H1 (cell line): ENCODE data around the gene RBM24. TPM values are rescaled to one million over a fixed set of nuclear protein-coding genes. Genes with fewer than 3 reads are reported as not detected.

Experiments
- CTCF ChIA-PET: fragments of 300-600 bp; sonication (Branson Sonifier 250); formaldehyde crosslinking; loops from one replicate; lab custom pipeline; 2021; ENCODE audit not compliant: partially characterized antibody; lab: Charles Lee
- POLR2A ChIA-PET: fragments of 300-600 bp; sonication (Branson Sonifier 250); formaldehyde crosslinking; loops from one replicate; lab custom pipeline; 2021; ENCODE audit warnings: inconsistent platforms; ENCODE audit not compliant: partially characterized antibody; lab: Charles Lee
- DNase-seq, 2 experiments: peaks; one replicate each; pipeline versions ENCODE4 v3.0.0 to v3.0.0-alpha.2; 2010 to 2022; ENCODE audit warnings: low spot score in 2 of 2, low read depth in 1 of 2, mixed read lengths in 1 of 2
- FAIRE-seq: peaks from 2 replicates; lab custom pipeline; 2011; peaks lifted over from hg19 to GRCh38; lab: Jason Lieb, UNC
- H2AFZ ChIP-seq: 2 replicates; pipeline ENCODE4 v1.8.1; 2012; ENCODE audit warnings: low read length, inconsistent platforms
- H2AK5ac ChIP-seq: 2 replicates; pipeline ENCODE4 v1.6.1; 2013; ENCODE audit warnings: low read depth, low read length
- H2BK120ac ChIP-seq: replicated peaks from 2 replicates; pipeline ENCODE3; 2013; ENCODE audit warnings: low read depth, low read length, inconsistent platforms
- H2BK12ac ChIP-seq: 2 replicates; pipeline ENCODE4 v1.6.1; 2013; ENCODE audit warnings: low read depth, low read length
- H2BK15ac ChIP-seq: 2 replicates; pipeline ENCODE4 v1.6.1; 2013; ENCODE audit warnings: low read length
- H2BK20ac ChIP-seq: 2 replicates; pipeline ENCODE4 v1.6.1; 2013; ENCODE audit warnings: low read length
- H2BK5ac ChIP-seq: 2 replicates; pipeline ENCODE4 v1.6.1; 2013; ENCODE audit warnings: low read depth, low read length
- H3K14ac ChIP-seq: 2 replicates; pipeline ENCODE4 v1.6.1; 2013; ENCODE audit warnings: inconsistent platforms; ENCODE audit not compliant: insufficient read length
- H3K18ac ChIP-seq: 2 replicates; pipeline ENCODE4 v1.6.1; 2013; ENCODE audit warnings: low read length; ENCODE audit errors: extremely low read depth
- H3K23ac ChIP-seq: 2 replicates; pipeline ENCODE4 v1.6.1; 2013; ENCODE audit warnings: inconsistent platforms; ENCODE audit not compliant: insufficient read length
- H3K23me2 ChIP-seq: 2 replicates; pipeline ENCODE4 v1.6.1; 2013; ENCODE audit warnings: low read depth, low read length
- H3K27ac ChIP-seq: 2 replicates; pipeline ENCODE4 v1.6.1; 2011; ENCODE audit warnings: low read depth, low read length, inconsistent platforms
- H3K27me3 ChIP-seq, 4 experiments: replicated peaks in 1 of 4; 1 replicate in 1 of 4; 2 replicates in 3 of 4; pipeline versions ENCODE4 v1.6.1 to v1.8.1; 2011 to 2013; ENCODE audit warnings: low read length in 3 of 4, mild to moderate bottlenecking in 3 of 4, inconsistent platforms in 2 of 4, mixed read lengths in 2 of 4, moderate library complexity in 1 of 4; ENCODE audit not compliant: control insufficient read depth in 3 of 4, insufficient read depth in 3 of 4; ENCODE audit errors: extremely low read depth in 1 of 4
- H3K36me3 ChIP-seq, 4 experiments: 2 replicates each; pipeline versions ENCODE4 v1.6.1 to v1.8.1; 2011 to 2013; ENCODE audit warnings: mild to moderate bottlenecking in 4 of 4, low read length in 3 of 4, moderate library complexity in 2 of 4, control low read depth in 1 of 4, inconsistent platforms in 1 of 4; ENCODE audit not compliant: insufficient read depth in 4 of 4, control insufficient read depth in 2 of 4
- H3K4ac ChIP-seq: replicated peaks from 2 replicates; pipeline ENCODE3; 2013; ENCODE audit warnings: low read length, low read depth, mixed read lengths, inconsistent platforms; ENCODE audit not compliant: insufficient read length
- H3K4me1 ChIP-seq, 4 experiments: replicated peaks in 1 of 4; 1 replicate in 1 of 4; 2 replicates in 3 of 4; pipeline versions ENCODE4 v1.6.1 to v1.8.1; 2011 to 2013; ENCODE audit warnings: low read length in 3 of 4, inconsistent platforms in 2 of 4, mixed read lengths in 1 of 4; ENCODE audit not compliant: insufficient read depth in 4 of 4, control insufficient read depth in 3 of 4
- H3K4me2 ChIP-seq, 2 experiments: 2 replicates each; pipeline versions ENCODE4 v1.6.1 to v1.8.1; 2011 to 2013; ENCODE audit warnings: low read depth in 2 of 2, low read length in 2 of 2, control low read depth in 1 of 2, inconsistent platforms in 1 of 2, mild to moderate bottlenecking in 1 of 2; ENCODE audit not compliant: insufficient read depth in 1 of 2
- H3K4me3 ChIP-seq, 4 experiments: fragments of 200-600, 300-600 bp in 1 of 4; sonication (generic), shearing (Covaris generic), sonication (Bioruptor Twin) in 1 of 4; 2 replicates each; pipeline versions ENCODE4 v1.5.1 to v1.8.1; 2011 to 2016; ENCODE audit warnings: low read length in 4 of 4, low read depth in 3 of 4, control low read depth in 2 of 4, inconsistent platforms in 2 of 4, mild to moderate bottlenecking in 2 of 4, mixed read lengths in 1 of 4, moderate library complexity in 1 of 4; ENCODE audit not compliant: insufficient read depth in 2 of 4; ENCODE audit errors: extremely low read depth in 1 of 4
- H3K56ac ChIP-seq: replicated peaks from 2 replicates; pipeline ENCODE3; 2013; ENCODE audit warnings: low read depth, mild to moderate bottlenecking, mixed read lengths, low read length, inconsistent platforms; ENCODE audit not compliant: insufficient read length
- H3K79me1 ChIP-seq: 2 replicates; pipeline ENCODE4 v1.6.1; 2013; ENCODE audit warnings: low read depth, low read length, control low read depth
- H3K79me2 ChIP-seq, 2 experiments: 2 replicates each; pipeline versions ENCODE4 v1.6.1 to v1.8.1; 2012 to 2013; ENCODE audit warnings: low read length in 2 of 2, mild to moderate bottlenecking in 2 of 2, inconsistent platforms in 1 of 2; ENCODE audit not compliant: insufficient read depth in 2 of 2, control insufficient read depth in 1 of 2
- H3K9ac ChIP-seq, 4 experiments: replicated peaks in 1 of 4; 1 replicate in 1 of 4; 2 replicates in 3 of 4; pipeline versions ENCODE4 v1.6.1 to v1.8.1; 2011 to 2013; ENCODE audit warnings: low read depth in 3 of 4, low read length in 3 of 4, control low read depth in 2 of 4, mild to moderate bottlenecking in 2 of 4, moderate library complexity in 2 of 4, inconsistent platforms in 1 of 4; ENCODE audit errors: extremely low read depth in 1 of 4
- H3K9me3 ChIP-seq, 2 experiments: 2 replicates each; pipeline versions ENCODE4 v1.6.1 to v1.8.1; 2012 to 2013; ENCODE audit warnings: mild to moderate bottlenecking in 2 of 2, moderate library complexity in 2 of 2, control low read depth in 1 of 2, inconsistent platforms in 1 of 2, low read depth in 1 of 2, low read length in 1 of 2, mixed read lengths in 1 of 2; ENCODE audit not compliant: insufficient read depth in 2 of 2
- H4K20me1 ChIP-seq, 2 experiments: replicated peaks in 1 of 2; 2 replicates each; pipeline versions ENCODE3 to v1.8.1; 2011 to 2013; ENCODE audit warnings: inconsistent platforms in 2 of 2, low read length in 2 of 2, mild to moderate bottlenecking in 1 of 2; ENCODE audit not compliant: insufficient read depth in 2 of 2, control insufficient read depth in 1 of 2
- H4K5ac ChIP-seq: 2 replicates; pipeline ENCODE4 v1.6.1; 2013; ENCODE audit warnings: low read length, low read depth, mixed read lengths, inconsistent platforms; ENCODE audit not compliant: insufficient read length
- H4K8ac ChIP-seq: 2 replicates; pipeline ENCODE4 v1.8.0; 2013; ENCODE audit warnings: mild to moderate bottlenecking, moderate library complexity, low read length, inconsistent platforms; ENCODE audit not compliant: insufficient read depth; ENCODE audit errors: extremely low read depth
- H4K91ac ChIP-seq: replicated peaks from 2 replicates; pipeline ENCODE3; 2013; ENCODE audit warnings: low read length, mixed read lengths, inconsistent platforms; ENCODE audit not compliant: insufficient read length
- CBX5 ChIP-seq: fragments of 300-800, 300-1000 bp; sonication (generic); IDR thresholded peaks from 2 replicates; pipeline ENCODE4 v1.7.1; 2016; ENCODE audit warnings: antibody characterized with exemption, low read length, low read depth
- EZH2 ChIP-seq: fragments of 200-600 bp; sonication (generic); IDR thresholded peaks from 2 replicates; pipeline ENCODE4 v1.7.1; 2012; ENCODE audit warnings: low read depth, mild to moderate bottlenecking, moderate library complexity, low read length, inconsistent platforms; ENCODE audit not compliant: severe bottlenecking
- KDM4A ChIP-seq: IDR thresholded peaks from one replicate; pipeline ENCODE4 v1.7.1; 2012; ENCODE audit warnings: low read depth, mild to moderate bottlenecking, moderate library complexity, low read length, inconsistent platforms; ENCODE audit not compliant: severe bottlenecking
- NRF1 ChIP-seq: IDR thresholded peaks from 2 replicates; pipeline ENCODE4 v1.6.1; 2011; ENCODE audit warnings: mild to moderate bottlenecking, low read depth, low read length, improper control_type of control experiment
- RAD21 ChIP-seq, 2 experiments: IDR thresholded peaks in 1 of 2; conservative IDR thresholded peaks in 1 of 2; 2 replicates each; pipeline ENCODE4 v1.6.1; 2011; ENCODE audit warnings: low read depth in 2 of 2, low read length in 2 of 2, improper control_type of control experiment in 1 of 2, inconsistent platforms in 1 of 2, mild to moderate bottlenecking in 1 of 2, moderate library complexity in 1 of 2
- TAF1 ChIP-seq: IDR thresholded peaks from 2 replicates; pipeline ENCODE4 v1.6.1; 2011; ENCODE audit warnings: mild to moderate bottlenecking, low read depth, low read length
- TCF12 ChIP-seq: IDR thresholded peaks from 2 replicates; pipeline ENCODE4 v1.6.1; 2011; ENCODE audit warnings: low read depth, mild to moderate bottlenecking, low read length
- WGBS, 2 experiments: shearing (Covaris generic) in 1 of 2; methylation state at CpG; one replicate each; pipeline versions ENCODE4 v1.1.6 to v1.1.7; 2013 to 2015; ENCODE audit warnings: low lambda C conversion rate in 2 of 2, mixed read lengths in 2 of 2, inconsistent platforms in 1 of 2, low coverage in 1 of 2, missing lambda C conversion rate in 1 of 2; ENCODE audit not compliant: insufficient replicate concordance in 2 of 2, insufficient coverage in 1 of 2, insufficient read length in 1 of 2; ENCODE audit errors: extremely low coverage in 1 of 2, missing lambda C conversion rate in 1 of 2; 5-methylcytosine and 5-hydroxymethylcytosine counted together
- polyA plus RNA-seq, 7 experiments: library from polyadenylated mRNA; depleted of rRNA in 3 of 7; stranded (reverse) in 5 of 7; unstranded in 2 of 7; fragments of >200 nt in 5 of 7; fragments of 200-250 nt in 2 of 7; gene quantifications; 1 replicate in 5 of 7; 2 replicates in 1 of 7; 4 replicates in 1 of 7; pipeline versions ENCODE4 v1.2.1 to v1.2.3, GENCODE V29; 2011 to 2013; ENCODE audit warnings: missing spikeins in 2 of 7, mixed read lengths in 2 of 7
- total RNA-seq: library from RNA; stranded (reverse); fragmentation: NEBNext Ultra II Directional; extraction: Animal tissue kit (Norgen Biotek cat#: 25700); gene quantifications from 2 replicates; pipeline ENCODE4 v1.2.1, GENCODE V29; 2021

The RBM24 gene
- total and polyA plus RNA-seq, 2 of the 8 experiments (the other 6 are each of a cell fraction or from before 2014, with no cell fraction given): 0.52 to 2.6 TPM

- H4K20me1 ChIP-seq: peaks cover 0 to 4% of the 10 kb centered on the region in 2 experiments
- no peak overlapping the region for H3K23ac ChIP-seq
- H3K4ac ChIP-seq: no peak overlapping the region
- H2BK15ac ChIP-seq: no peak overlapping the region
- peaks cover 0 to 4% (median under 1%) of the 10 kb centered on the region in 4 experiments; a peak in 4 of 7 replicates for H3K4me1 ChIP-seq
- DNase-seq (peak in 1 of 2 experiments; percentile 76), FAIRE-seq (no peak)
- H3K36me3 ChIP-seq: no peaks in the 10 kb centered on the region
- CTCF ChIA-PET: interaction anchor here (0.6 to 1.4 kb wide), 9 partner anchors 25 to 225 kb away, joined by 3 to 6 read pairs (median 3); no protein-coding TSS in a partner anchor
- no peak overlapping the region for H2BK5ac ChIP-seq
- H3K27ac ChIP-seq: no peak overlapping the region
- no peak overlapping the region for H4K5ac ChIP-seq
- no peak overlapping the region for H3K14ac ChIP-seq
- no peak overlapping the region; the same call in 1 of the 2 replicates for H2AFZ ChIP-seq
- POLR2A ChIA-PET: interaction anchor here (0.9 to 1.5 kb wide), 2 partner anchors 10 to 113 kb away, joined by 6 read pairs; partner anchors contain the start of gene CAP2
- no peak overlapping the region for H2AK5ac ChIP-seq
- H4K8ac ChIP-seq: no peak overlapping the region
- no peak overlapping the region for H2BK12ac ChIP-seq
- no peak overlapping the region for H3K18ac ChIP-seq
- H3K79me1 ChIP-seq: no peaks in the 10 kb centered on the region
- no peak overlapping the region for H3K56ac ChIP-seq
- no peak overlapping the region for H2BK120ac ChIP-seq
- H3K4me2 ChIP-seq: peak overlapping the region; percentile 76 to 88
- peak overlapping the region; percentile 40 to 80 (median 64) for H3K4me3 ChIP-seq
- WGBS, 2 experiments: 2% methylated on average over 25 of the region's 55 CpGs; no CpG with 5 or more reads in 1 of the 2 experiments
- TF ChIP-seq EZH2 (peak; percentile 1), TAF1 (peak; percentile 38; the same call in 1 of the 2 replicates), NRF1 (no peak), RAD21 (IDR thresholded peaks at IDR 0.05 in 1 of 2, conservative IDR thresholded peaks at IDR 0.05 in 1 of 2; ENCODE audit: low read depth in 2 of 2, low read length in 2 of 2) (peak in 1 of 2 experiments; percentile 16; a peak in 1 of 4 replicates), TCF12 (peak; percentile 53; the same call in 1 of the 2 replicates), CBX5 (no peak), KDM4A (peak; percentile 16)
- no peak overlapping the region for H3K9ac ChIP-seq
- no peak overlapping the region for H2BK20ac ChIP-seq
- H3K79me2 ChIP-seq: no peaks in the 10 kb centered on the region
- no peaks in the 10 kb centered on the region for H3K9me3 ChIP-seq
- peaks cover 25 to 48% (median 42%) of the 10 kb centered on the region in 4 experiments for H3K27me3 ChIP-seq
- no peak overlapping the region for H4K91ac ChIP-seq
- H3K23me2 ChIP-seq: peaks cover 8% of the 10 kb centered on the region; the same call in 1 of the 2 replicates
These were observed 540 bp upstream of the RBM24 start for GRCh38 chr6:17280552-17281090.
